Activated CD4-positive, alpha-beta T cell treated with anti-CD3 and anti-CD28 coated beads for 4 hours (primary cell): ENCODE results near the gene RAB36.

Experiments used
- DNase-seq, 2 donors: peaks; one replicate each; pipeline ENCODE4 v3.0.0-alpha.2; 2020

The RAB36 gene

GRCh38 chr22:23138584-23139435 is 6.5 kb upstream of the RAB36 start:
- DNase-seq, result no peak

GRCh38 chr22:23140385-23140784 is 4.9 kb upstream of the RAB36 start:
- no peak for DNase-seq

- DNase-seq, result no peak
Measured at GRCh38 chr22:23142546-23143105, 2.7 kb upstream of the RAB36 start.

- no peak for DNase-seq
Measured at GRCh38 chr22:23143119-23143518, 2.2 kb upstream of the RAB36 start.

- DNase-seq, result no peak
Measured at GRCh38 chr22:23144432-23144831, 845 bp upstream of the RAB36 start.

GRCh38 chr22:23145878-23146470 is 697 bp downstream of the RAB36 start:
- no peak for DNase-seq

- no peak for DNase-seq
Measured at GRCh38 chr22:23146478-23147205, 1.4 kb downstream of the RAB36 start.

- DNase-seq, result no peak
Measured at GRCh38 chr22:23147617-23148387, 2.5 kb downstream of the RAB36 start.

- DNase-seq, result no peak
Measured at GRCh38 chr22:23149743-23150238, 4.5 kb downstream of the RAB36 start.

GRCh38 chr22:23150762-23151161 is 5.5 kb downstream of the RAB36 start:
- no peak for DNase-seq

- DNase-seq, result no peak
Measured at GRCh38 chr22:23151827-23152226, 6.5 kb downstream of the RAB36 start.

GRCh38 chr22:23152238-23153114 is 7.2 kb downstream of the RAB36 start:
- no peak for DNase-seq

- DNase-seq, result no peak
Measured at GRCh38 chr22:23153994-23154393, 8.7 kb downstream of the RAB36 start.

- DNase-seq, result no peak
Measured at GRCh38 chr22:23154461-23154860, 9.2 kb downstream of the RAB36 start.

- DNase-seq, result no peak
Measured at GRCh38 chr22:23155143-23155542, 9.9 kb downstream of the RAB36 start.

GRCh38 chr22:23155831-23156230 is 10.6 kb downstream of the RAB36 start:
- no peak for DNase-seq

GRCh38 chr22:23156286-23156685 is 11.0 kb downstream of the RAB36 start:
- no peak for DNase-seq

GRCh38 chr22:23157560-23158515 is 12.6 kb downstream of the RAB36 start:
- no peak for DNase-seq

GRCh38 chr22:23158516-23159290 is 13.4 kb downstream of the RAB36 start:
- DNase-seq, result no peak

- DNase-seq, result no peak
Measured at GRCh38 chr22:23159291-23159630, 14.0 kb downstream of the RAB36 start.
